Stimulated activated CD8-positive, alpha-beta memory T cell treated with anti-CD3 and anti-CD28 coated beads, Interleukin-12 subunit alpha, Interleukin-12 subunit beta, amount 100 ng/mL, for 24 hours (primary cell): ENCODE measurements around the gene STYX.

Source experiments
- DNase-seq: peaks from one replicate; pipeline ENCODE4 v3.0.0-alpha.2; 2020; ENCODE audit errors: extremely low read depth

The STYX gene, protein sequence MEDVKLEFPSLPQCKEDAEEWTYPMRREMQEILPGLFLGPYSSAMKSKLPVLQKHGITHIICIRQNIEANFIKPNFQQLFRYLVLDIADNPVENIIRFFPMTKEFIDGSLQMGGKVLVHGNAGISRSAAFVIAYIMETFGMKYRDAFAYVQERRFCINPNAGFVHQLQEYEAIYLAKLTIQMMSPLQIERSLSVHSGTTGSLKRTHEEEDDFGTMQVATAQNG

DNA sequence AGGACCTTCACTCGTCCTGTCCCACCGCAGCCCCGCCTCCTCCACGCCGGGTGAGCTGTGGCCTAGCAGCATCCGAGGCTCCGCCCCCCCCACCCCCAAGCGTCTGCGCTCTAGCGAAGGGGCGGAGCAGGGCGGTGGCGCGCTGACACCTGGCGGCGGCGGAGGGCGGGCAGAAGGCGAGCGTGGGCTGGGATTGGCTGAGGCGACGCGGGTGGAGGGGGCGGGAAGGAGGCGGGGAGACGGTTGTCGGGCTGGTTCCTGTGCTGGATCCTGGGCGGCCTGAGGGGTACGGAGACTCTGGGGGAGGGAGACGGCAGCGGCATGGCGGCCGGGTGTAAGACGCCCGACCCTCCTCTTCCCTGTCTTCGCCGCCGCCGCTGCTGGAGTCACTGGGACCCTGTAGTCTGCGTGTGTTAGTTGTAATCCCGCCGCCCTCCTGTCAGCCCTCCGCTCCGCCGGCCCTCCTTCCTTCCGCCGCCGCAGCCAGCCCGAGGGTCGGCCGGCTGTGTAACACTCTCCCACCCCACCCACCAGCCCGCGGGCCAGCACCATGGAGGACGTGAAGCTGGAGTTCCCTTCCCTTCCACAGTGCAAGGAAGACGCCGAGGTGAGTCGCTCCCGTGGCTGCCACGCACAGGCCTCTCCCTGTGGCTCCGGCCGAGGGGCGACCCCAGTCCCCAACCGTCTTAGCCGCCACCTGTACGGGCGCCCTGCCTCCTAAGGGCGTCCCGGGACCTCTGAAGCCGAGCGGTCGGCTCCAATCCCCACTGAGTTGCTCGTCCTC, at the start of gene STYX:
TSS of gene STYX (plus strand) at position 242 of the 784 bp plus-strand sequence. CDS start at position 551, 309 bp downstream.
- DNase-seq: peak; percentile 99

GRCh38 chr14:52683985-52684520, 45.9 kb upstream of the STYX start:
- DNase-seq: no peak

GRCh38 chr14:52686176-52686575, 43.8 kb upstream of the STYX start:
- DNase-seq: no peak

DNA sequence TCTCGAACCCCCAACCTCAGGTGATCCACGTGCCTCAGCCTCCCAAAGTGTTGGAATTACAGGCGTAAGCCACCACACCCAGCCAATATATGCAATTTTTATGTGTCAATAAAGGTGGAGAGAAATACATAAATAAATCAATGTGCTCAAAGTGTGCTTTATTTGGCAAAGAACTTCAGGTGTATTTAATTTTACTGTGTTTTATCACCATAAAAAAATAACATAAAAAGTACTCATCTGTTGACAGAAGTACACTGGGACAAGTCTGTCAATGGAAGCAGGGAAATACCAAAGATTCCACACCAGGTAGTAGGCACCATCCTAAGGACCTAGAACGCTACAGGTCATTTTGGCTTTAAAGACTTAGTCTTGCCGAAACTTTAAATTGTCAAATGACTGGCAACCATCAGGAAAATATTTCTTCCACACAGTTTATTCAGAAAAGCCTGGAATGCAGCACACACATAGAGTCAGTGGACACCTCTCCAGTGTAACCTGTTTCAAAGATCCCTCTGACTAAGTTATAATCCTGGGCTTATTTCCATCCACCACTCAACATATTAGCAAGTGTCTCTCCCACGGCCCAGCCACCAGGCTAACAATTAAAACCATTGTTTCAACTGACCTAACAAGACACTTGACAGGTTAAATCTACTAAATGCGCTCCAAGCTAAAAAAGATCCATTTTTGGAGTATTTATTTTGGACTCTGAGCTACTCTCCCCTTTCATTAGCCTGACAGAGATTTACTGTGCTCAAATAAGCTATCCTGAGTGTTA, 38.8 kb upstream of the STYX start:
- no peak for DNase-seq

DNA sequence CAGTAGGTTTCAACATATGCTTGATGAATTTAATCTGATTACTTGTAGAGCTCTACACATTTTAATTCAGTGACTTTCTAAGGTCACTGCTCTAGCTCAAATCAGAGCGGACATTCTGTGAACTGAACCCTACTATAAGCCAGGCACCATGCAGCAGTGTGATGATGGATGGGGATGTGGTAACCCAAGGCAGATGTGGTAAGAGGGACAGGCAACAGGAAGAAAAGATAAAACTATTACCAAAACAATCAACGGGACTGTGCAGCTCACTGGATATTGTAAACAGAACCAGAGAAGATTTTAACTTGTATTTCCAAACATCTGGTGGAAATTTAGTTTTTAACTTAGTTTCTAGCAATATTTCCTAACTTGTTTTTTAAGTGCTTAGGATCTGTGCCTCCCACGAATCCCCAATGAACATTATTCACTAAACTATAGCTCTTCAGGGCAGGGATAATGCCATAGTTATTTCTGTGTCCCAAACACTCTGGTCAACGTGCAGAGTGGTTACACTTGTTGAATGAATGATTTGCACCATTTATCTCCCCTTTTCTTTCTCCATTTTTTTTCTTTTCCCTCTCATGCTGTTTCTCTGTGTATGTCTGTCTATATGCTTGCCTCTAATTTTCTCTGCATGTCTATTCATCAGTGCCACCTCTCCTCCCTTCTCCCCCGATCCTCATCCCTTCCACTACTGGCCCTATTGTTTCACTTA, 37.6 kb upstream of the STYX start:
- DNase-seq: no peak

DNA sequence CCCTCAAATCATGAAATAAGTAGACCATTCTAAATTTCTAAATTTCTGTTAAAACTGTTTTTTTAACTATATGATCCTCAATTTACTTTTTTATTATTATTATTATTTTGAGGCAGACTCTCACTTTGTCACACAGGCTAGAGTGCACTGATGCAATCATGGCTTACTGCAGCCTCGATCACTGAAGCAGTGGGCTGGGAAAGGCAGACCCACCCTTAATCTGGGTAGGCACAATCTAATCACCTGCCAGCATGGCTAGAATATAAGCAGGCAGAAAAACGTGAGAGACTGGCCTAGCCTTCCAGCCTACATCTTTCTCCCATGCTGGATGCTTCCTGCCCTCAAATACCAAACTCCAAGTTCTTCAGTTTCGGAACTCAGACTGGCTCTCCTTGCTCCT, 36.9 kb upstream of the STYX start:
- no peak for DNase-seq

DNA sequence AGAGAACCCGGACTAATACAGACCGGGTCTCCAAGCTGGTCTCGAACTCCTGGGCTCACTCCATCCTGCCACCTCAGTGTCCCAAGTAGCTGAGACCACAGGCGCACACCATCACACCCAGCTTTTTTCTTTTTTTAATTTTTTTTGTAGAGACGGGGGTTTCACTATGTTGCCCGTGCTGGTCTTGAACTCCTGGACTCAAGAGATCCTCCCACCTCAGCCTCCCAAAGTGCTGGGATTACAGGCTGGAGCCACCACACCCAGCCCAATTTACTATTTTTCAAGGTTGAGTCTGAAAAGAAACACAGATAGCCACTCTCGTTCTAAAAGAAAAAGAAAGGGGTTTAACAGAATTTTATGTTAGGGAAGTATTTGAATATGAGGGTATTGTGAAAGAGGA, 36.4 kb upstream of the STYX start:
- DNase-seq: no peak

- DNase-seq: no peak
Observed at GRCh38 chr14:52694761-52695480, 35.0 kb upstream of the STYX start.

- peak; percentile 28 for DNase-seq
Observed at GRCh38 chr14:52695481-52696091, 34.4 kb upstream of the STYX start, which contains the start of gene ERO1A. TSS of gene ERO1A (minus strand) at chr14:52695558. CDS start at chr14:52695481, 77 bp downstream.

DNA sequence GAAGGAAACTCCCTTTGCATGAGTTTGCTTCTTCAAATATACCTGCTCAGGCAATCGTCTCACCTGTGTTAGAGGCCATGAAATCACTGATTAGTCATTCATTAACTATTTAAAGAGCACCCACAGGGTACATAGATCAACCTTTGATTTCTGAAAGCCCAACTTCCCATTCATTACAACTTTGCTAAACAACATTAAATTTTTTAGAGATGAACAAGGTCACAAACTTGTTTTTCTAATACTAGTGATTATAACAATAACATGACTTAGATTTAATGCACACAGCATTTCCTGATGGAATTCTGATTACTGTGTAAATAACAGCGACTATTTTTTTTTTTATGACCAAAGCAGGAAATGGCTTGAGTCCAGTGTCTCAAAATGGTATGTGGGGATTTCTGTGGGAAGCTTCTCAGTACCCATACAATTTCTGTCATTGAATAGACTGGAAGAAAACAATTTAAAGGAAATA, 29.2 kb upstream of the STYX start:
- no peak for DNase-seq

GRCh38 chr14:52701223-52701622, 28.7 kb upstream of the STYX start:
- DNase-seq: no peak

DNA sequence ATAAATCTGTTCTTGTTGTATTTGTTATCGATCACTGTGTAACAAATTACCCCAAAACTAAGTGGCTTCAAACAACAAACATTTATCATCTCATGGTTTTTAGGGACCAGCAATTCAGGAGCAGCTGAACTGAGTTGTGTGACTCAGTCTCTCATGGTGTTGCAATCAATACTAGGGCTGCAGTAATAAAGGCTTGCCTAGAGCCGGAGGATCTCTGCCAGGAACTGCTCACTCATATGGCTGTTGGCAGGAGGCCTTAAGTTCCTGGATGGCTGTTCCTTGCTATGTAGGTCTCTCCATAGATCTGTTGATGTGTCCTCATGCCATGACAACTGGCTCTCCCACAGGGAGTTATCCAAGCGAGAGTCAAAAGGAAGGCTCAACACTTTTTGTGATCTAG, 26.7 kb upstream of the STYX start:
- DNase-seq: no peak

DNA sequence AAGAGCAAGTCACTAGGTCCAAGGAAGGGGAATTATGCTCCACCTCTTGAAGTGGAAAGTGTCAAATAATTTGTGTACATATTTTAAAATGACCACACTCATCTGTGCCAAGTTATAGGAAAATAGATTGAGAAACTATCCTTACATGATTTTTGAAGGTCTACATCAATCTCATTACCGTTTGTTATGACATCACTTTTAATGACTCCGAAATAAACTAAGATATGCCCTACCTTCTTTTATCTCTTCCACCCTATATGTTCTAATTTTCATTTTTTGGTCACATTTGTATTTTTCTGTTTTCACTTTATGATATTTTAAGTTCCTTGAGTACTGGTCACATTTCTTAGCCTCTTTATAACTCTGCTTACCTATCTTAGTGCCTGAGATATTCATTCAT, 26.3 kb upstream of the STYX start:
- DNase-seq: no peak

DNA sequence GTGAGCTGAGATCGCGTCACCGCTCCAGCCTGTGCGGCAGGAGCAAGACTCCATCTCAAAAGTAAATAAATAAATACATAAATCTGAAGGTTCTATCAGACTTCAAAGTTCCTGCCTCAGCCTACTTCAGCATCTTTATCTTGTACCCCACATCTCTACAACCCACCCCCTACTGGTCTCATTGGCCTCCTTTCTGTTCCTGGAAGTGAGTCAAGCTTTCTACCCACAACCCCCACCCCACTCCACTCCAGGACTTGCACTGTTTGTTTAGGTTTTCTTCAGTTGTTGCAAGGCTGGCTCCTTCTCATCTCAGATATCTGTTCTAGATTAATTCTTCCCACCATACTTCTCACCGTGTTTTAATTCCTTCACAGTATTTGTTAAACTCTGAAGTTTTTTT, 23.7 kb upstream of the STYX start:
- DNase-seq: no peak

GRCh38 chr14:52706724-52707706, 23.0 kb upstream of the STYX start, which contains the start of gene PSMC6:
TSS of gene PSMC6 (plus strand) at chr14:52707200. CDS start at chr14:52707220, 20 bp downstream.
- DNase-seq: peak; percentile 94

- no peak for DNase-seq
Observed at GRCh38 chr14:52711666-52712065, 18.3 kb upstream of the STYX start.

GRCh38 chr14:52716155-52716554, 13.8 kb upstream of the STYX start:
- DNase-seq: no peak

DNA sequence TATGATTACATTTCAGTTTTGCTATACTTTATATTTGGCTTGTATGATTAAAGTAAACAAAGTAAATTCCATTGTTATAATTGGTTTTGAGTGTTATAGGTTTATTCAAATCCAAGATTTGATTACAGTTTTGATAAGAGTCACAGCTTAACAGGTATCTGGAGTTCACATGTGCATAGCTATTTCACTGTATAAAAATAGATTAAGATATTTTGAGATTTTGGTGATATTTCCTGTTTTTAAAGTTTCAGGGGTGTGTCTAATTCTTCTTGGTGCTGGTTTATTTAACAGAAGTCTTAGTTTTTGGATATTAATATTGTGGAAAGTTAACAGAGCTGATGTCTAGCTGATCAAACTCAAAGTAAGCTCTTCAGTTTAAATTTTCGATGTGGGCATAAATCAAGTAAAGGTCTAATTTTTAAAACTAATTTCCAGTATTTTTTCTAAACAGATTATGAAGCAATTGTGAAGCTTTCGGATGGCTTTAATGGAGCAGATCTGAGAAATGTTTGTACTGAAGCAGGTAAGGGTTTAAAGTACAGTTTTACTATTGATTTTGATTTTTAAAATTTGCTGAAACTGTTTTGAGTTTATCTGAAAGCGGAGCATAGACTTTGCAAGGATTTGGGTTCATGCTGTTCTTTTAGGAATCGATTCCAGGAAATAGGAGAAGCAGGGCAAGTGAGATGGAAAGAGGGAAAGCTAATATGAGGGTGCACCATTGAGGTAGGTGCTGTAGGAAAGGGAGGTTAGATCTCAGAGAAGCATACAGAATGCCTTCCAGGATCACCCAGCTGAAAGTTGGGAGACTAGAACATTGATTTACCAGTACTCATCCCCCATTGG, 6.2 kb upstream of the STYX start:
- DNase-seq: no peak
